ENCODE results near the gene UGT1A7. TPM values are rescaled to one million over a fixed set of nuclear protein-coding genes. Genes with fewer than 3 reads are reported as not detected.

UGT1A7 gene
- total RNA-seq, 2 experiments from 2014 or later: not detected

DNA sequence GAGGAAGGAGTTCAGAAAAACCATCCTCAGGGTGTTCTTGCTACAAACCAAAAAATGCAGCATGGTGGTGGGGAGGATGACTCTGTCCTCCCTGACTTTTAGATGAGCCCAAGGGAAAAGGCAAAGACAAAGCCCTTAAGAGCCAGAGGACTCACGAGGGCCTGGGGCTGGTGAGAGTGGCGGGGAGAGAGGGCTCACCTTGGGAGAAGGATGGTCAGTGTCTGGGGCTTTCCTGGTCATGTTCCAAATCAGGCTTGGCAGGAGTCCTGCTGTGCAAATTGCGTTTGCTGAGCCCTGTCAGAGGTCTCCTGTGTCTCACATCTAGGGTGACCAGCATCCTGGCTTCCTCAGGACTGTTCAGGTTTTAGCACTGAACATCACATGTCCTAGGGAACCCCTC is 83.1 kb downstream of the UGT1A7 start:
- Mint-ChIP-seq H3K4me1 (no peaks in the 10 kb centered on the region), H3K9me3 (no peaks in the 10 kb centered on the region), H3K27me3 (peaks cover 22% of the 10 kb centered on the region), H3K36me3 (ENCODE audit: low read depth) (no peaks in the 10 kb centered on the region), H3K4me3 (no peak overlapping the region), H3K27ac (no peak overlapping the region)
- CTCF ChIA-PET: no interaction called here
- no peak for DNase-seq
- POLR2A ChIA-PET: no interaction called here

DNA sequence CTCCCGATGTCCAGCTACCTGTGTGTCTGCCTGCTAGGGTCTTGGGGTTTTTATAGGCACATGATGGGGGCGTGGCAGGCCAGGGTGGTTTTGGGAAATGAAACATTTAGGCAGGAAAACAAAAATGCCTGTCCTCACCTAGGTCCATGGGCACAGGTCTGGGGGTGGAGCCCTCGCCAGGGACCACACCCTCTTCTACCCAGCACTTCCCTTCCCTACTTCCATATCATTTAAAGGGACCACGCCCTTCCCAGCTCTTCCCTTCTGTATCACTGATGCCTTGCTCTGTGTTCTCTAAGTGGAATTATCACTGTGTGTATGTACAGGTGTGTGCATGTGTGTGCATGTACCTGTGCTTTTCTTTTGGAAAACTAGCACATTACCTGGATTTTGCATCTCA is 84.7 kb downstream of the UGT1A7 start:
- no peak overlapping the region for H3K4me3 Mint-ChIP-seq
- ChIA-PET CTCF (no interaction called here), POLR2A (no interaction called here)
- peaks cover 27% of the 10 kb centered on the region for H3K27me3 Mint-ChIP-seq
- H3K4me1 Mint-ChIP-seq: no peaks in the 10 kb centered on the region
- H3K27ac Mint-ChIP-seq: no peak overlapping the region
- H3K36me3 Mint-ChIP-seq (ENCODE audit: low read depth): no peaks in the 10 kb centered on the region
- no peaks in the 10 kb centered on the region for H3K9me3 Mint-ChIP-seq
- no peak for DNase-seq

DNA sequence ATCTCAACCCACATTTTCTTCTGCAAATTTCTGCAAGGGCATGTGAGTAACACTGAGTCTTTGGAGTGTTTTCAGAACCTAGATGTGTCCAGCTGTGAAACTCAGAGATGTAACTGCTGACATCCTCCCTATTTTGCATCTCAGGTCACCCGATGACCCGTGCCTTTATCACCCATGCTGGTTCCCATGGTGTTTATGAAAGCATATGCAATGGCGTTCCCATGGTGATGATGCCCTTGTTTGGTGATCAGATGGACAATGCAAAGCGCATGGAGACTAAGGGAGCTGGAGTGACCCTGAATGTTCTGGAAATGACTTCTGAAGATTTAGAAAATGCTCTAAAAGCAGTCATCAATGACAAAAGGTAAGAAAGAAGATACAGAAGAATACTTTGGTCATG is 86.4 kb downstream of the UGT1A7 start:
- H3K4me3 Mint-ChIP-seq: no peak overlapping the region
- no peaks in the 10 kb centered on the region for H3K9me3 Mint-ChIP-seq
- no peaks in the 10 kb centered on the region for H3K36me3 Mint-ChIP-seq (ENCODE audit: low read depth)
- DNase-seq: no peak
- no peak overlapping the region for H3K27ac Mint-ChIP-seq
- H3K27me3 Mint-ChIP-seq: peaks cover 25% of the 10 kb centered on the region
- CTCF ChIA-PET: no interaction called here
- POLR2A ChIA-PET: no interaction called here
- no peaks in the 10 kb centered on the region for H3K4me1 Mint-ChIP-seq

DNA sequence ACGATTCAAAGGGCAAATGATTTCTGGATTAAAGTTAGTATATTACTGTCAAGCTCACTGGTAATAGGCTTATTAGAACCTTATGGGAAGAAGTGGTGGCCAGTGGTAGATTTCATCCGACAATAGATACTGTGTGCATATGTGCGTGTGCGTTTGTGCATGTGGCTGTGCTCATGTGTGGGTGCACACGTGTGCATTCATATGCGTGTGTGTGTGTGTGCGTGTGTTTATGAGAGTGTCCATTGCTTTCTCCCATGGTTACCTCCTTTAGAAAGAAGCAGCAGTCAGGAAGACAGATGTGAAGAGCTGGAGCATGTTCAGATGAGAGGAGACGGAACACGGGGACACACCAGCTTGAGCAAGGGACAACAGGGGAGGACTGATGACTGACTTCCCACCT is 87.6 kb downstream of the UGT1A7 start:
- no peaks in the 10 kb centered on the region for H3K9me3 Mint-ChIP-seq
- DNase-seq: no peak
- no peak overlapping the region for H3K4me3 Mint-ChIP-seq
- POLR2A ChIA-PET: no interaction called here
- no peaks in the 10 kb centered on the region for H3K36me3 Mint-ChIP-seq (ENCODE audit: low read depth)
- CTCF ChIA-PET: no interaction called here
- H3K27me3 Mint-ChIP-seq: peaks cover 16% of the 10 kb centered on the region
- H3K27ac Mint-ChIP-seq: no peak overlapping the region
- H3K4me1 Mint-ChIP-seq: no peaks in the 10 kb centered on the region

DNA sequence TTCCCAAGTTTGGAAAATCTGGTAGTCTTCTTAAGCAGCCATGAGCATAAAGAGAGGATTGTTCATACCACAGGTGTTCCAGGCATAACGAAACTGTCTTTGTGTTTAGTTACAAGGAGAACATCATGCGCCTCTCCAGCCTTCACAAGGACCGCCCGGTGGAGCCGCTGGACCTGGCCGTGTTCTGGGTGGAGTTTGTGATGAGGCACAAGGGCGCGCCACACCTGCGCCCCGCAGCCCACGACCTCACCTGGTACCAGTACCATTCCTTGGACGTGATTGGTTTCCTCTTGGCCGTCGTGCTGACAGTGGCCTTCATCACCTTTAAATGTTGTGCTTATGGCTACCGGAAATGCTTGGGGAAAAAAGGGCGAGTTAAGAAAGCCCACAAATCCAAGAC is 90.5 kb downstream of the UGT1A7 start:
- ChIA-PET CTCF (no interaction called here), POLR2A (no interaction called here)
- H3K27me3 Mint-ChIP-seq: peaks cover 14% of the 10 kb centered on the region
- no peaks in the 10 kb centered on the region for H3K4me1 Mint-ChIP-seq
- peaks cover 3% of the 10 kb centered on the region for H3K9me3 Mint-ChIP-seq
- H3K36me3 Mint-ChIP-seq (ENCODE audit: low read depth): no peaks in the 10 kb centered on the region
- no peak overlapping the region for H3K4me3 Mint-ChIP-seq
- H3K27ac Mint-ChIP-seq: no peak overlapping the region
- no peak for DNase-seq

DNA sequence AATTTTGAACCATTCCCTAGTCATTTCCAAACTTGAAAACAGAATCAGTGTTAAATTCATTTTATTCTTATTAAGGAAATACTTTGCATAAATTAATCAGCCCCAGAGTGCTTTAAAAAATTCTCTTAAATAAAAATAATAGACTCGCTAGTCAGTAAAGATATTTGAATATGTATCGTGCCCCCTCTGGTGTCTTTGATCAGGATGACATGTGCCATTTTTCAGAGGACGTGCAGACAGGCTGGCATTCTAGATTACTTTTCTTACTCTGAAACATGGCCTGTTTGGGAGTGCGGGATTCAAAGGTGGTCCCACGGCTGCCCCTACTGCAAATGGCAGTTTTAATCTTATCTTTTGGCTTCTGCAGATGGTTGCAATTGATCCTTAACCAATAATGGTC is 90.9 kb downstream of the UGT1A7 start:
- ChIA-PET POLR2A (no interaction called here), CTCF (no interaction called here)
- H3K9me3 Mint-ChIP-seq: peaks cover 3% of the 10 kb centered on the region
- H3K4me3 Mint-ChIP-seq: no peak overlapping the region
- H3K27me3 Mint-ChIP-seq: peaks cover 13% of the 10 kb centered on the region
- H3K4me1 Mint-ChIP-seq: no peaks in the 10 kb centered on the region
- no peaks in the 10 kb centered on the region for H3K36me3 Mint-ChIP-seq (ENCODE audit: low read depth)
- DNase-seq: no peak
- H3K27ac Mint-ChIP-seq: no peak overlapping the region

DNA sequence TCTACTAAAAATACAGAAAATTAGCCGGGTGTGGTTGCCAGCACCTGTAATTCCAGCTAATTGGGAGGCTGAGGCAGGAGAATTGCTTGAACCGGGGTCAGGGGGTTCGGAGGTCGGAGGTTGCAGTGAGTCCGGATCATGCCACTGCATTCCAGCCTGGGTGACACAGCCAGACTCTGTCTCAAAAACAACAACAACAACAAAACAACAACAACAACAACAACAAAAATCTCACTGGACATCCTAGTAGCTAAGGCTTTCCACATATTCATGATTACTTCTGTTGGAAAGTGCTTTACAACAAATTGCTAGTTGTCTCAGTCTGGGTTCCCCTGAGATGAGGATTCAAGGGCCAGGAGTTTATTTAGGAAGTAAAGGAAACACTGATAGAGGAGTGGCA is 92.2 kb downstream of the UGT1A7 start:
- ChIA-PET CTCF (interaction anchor here (1.3 kb wide), 1 partner anchor 40 kb away, joined by 3 read pairs; no protein-coding TSS in a partner anchor), POLR2A (no interaction called here)
- H3K4me3 Mint-ChIP-seq: no peak overlapping the region
- no peak for DNase-seq
- peaks cover 3% of the 10 kb centered on the region for H3K9me3 Mint-ChIP-seq
- H3K4me1 Mint-ChIP-seq: no peaks in the 10 kb centered on the region
- H3K27me3 Mint-ChIP-seq: peaks cover 10% of the 10 kb centered on the region
- H3K36me3 Mint-ChIP-seq (ENCODE audit: low read depth): no peaks in the 10 kb centered on the region
- no peak overlapping the region for H3K27ac Mint-ChIP-seq

DNA sequence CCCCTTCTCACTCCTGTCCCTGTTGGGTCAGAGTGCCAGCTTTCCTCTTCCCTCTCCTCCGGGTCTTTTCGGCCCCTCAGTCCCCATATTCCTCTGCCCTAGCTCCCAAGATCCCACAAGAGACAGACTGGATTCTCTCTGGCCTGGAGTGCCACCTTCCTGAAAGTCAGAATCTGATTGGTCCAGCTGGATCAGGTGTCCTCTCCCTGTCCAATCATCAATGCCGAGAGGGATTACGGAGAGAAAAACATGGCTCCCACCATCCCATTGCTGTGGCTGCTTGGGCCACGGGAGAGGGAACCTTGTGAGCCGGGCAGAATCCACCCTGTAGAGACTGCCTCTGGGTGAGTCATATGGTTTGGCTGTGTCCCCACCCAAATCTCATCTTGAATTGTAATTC is 93.7 kb downstream of the UGT1A7 start:
- no peaks in the 10 kb centered on the region for H3K36me3 Mint-ChIP-seq (ENCODE audit: low read depth)
- CTCF ChIA-PET: no interaction called here
- peaks cover 8% of the 10 kb centered on the region for H3K27me3 Mint-ChIP-seq
- no peak for DNase-seq
- POLR2A ChIA-PET: no interaction called here
- H3K4me1 Mint-ChIP-seq: no peaks in the 10 kb centered on the region
- no peak overlapping the region for H3K27ac Mint-ChIP-seq
- H3K9me3 Mint-ChIP-seq: peaks cover 3% of the 10 kb centered on the region
- no peak overlapping the region for H3K4me3 Mint-ChIP-seq

DNA sequence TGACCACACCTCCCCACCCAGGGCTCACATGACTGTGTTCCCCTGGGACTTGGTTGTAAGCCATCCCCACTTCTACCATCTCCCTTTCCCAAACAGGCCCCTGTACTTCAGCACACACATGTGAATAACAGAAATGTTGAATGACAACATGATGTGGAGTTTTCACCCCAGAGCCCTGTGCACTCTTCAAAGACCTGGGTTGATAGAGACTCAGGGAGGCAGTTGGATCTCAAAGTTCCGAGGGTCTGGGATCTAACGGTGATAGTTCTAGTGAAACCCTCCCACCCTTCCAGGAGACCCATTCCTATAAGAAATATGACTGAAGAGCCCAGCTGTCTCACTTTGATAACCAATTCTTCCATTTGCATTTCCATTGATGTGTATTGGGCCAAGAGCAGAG is 96.3 kb downstream of the UGT1A7 start, which contains the start of gene MROH2A:
MROH2A (plus strand) TSS at position 301 of the 400 bp plus-strand sequence. CDS start 1,029 bp downstream, outside the sequence.
- ChIA-PET POLR2A (no interaction called here), CTCF (interaction anchor here (0.5 kb wide), 1 partner anchor 239 kb away, joined by 3 read pairs; no protein-coding TSS in a partner anchor)
- Mint-ChIP-seq H3K4me3 (no peak within 1 kb of the TSS), H3K27ac (no peak within 1 kb of the TSS), H3K4me1 (no peaks in the 10 kb centered on the region), H3K36me3 (ENCODE audit: low read depth) (no peaks in the 10 kb centered on the region), H3K27me3 (peaks cover 19% of the 10 kb centered on the region), H3K9me3 (peaks cover 3% of the 10 kb centered on the region)
- no peak for DNase-seq

DNA sequence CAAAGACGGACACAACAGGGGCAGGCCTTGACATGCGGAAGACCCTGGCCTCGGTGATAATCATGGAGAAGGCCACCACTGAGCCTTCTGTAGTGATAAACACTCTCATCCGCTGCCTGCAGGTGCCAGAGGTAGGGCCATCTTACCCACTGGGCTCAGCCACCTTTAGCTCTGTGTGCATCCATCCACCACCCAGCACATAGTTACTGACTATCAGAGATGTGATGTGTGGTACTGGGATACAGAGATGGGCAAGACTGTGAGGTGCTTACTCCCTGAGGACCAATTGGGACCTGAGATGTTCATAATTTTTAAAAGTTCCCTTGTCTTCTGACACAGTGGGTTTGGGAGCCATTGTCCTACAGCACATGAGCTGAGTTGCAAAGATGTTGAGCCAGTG is 98.0 kb downstream of the UGT1A7 start:
- H3K9me3 Mint-ChIP-seq: peaks cover 3% of the 10 kb centered on the region
- H3K27ac Mint-ChIP-seq: no peak overlapping the region
- no peaks in the 10 kb centered on the region for H3K36me3 Mint-ChIP-seq (ENCODE audit: low read depth)
- no peak for DNase-seq
- ChIA-PET CTCF (no interaction called here), POLR2A (no interaction called here)
- H3K4me1 Mint-ChIP-seq: no peaks in the 10 kb centered on the region
- H3K4me3 Mint-ChIP-seq: no peak overlapping the region
- H3K27me3 Mint-ChIP-seq: peaks cover 20% of the 10 kb centered on the region

DNA sequence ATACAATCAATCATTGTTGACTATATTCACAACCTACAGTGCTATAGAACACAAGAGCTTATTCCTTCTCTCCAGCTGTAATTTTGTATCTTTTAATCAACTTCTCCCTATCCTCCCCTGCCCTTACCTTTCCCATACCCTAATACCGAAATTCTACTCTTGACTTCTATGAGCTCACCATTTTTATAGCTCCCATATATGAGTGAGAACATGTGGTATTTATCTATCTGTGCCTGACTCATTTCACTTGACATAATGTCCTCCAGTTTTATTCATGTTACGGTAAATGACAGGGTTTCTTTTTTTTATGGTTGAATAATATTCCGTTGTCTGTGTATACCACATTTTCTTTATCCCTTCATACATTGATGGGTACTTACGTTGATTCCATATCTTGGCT is 99.1 kb downstream of the UGT1A7 start:
- CTCF ChIA-PET: interaction anchor here (1.0 kb wide), 1 partner anchor 25 kb away, joined by 3 read pairs; no protein-coding TSS in a partner anchor
- Mint-ChIP-seq H3K27me3 (peaks cover 18% of the 10 kb centered on the region), H3K36me3 (ENCODE audit: low read depth) (no peaks in the 10 kb centered on the region), H3K27ac (no peak overlapping the region), H3K9me3 (peaks cover 3% of the 10 kb centered on the region), H3K4me3 (no peak overlapping the region), H3K4me1 (no peaks in the 10 kb centered on the region)
- no peak for DNase-seq
- POLR2A ChIA-PET: no interaction called here

DNA sequence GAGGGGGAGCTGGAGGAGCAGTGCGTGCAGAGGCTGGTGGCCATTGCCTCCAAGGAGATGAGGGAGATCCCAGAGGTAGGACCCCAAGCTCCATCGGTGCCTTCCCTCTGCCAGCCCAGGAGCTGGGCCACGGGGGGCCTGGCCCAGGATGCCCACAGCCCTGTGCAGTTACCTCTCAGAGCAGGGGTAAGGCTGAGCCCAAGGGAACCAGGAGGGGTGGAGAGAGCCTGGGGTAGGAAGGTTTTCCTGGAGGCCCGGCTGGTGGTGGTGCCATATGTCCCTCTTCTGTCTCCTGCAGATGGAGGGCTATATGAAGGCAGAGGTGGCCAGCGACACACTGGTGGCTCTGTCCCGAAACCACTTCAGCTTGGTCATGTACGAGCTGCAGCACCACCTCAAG is 107.9 kb downstream of the UGT1A7 start:
- POLR2A ChIA-PET: no interaction called here
- H3K9me3 Mint-ChIP-seq: no peaks in the 10 kb centered on the region
- CTCF ChIA-PET: no interaction called here
- H3K4me1 Mint-ChIP-seq: no peaks in the 10 kb centered on the region
- no peak overlapping the region for H3K27ac Mint-ChIP-seq
- no peaks in the 10 kb centered on the region for H3K27me3 Mint-ChIP-seq
- H3K36me3 Mint-ChIP-seq (ENCODE audit: low read depth): no peaks in the 10 kb centered on the region
- no peak overlapping the region for H3K4me3 Mint-ChIP-seq
- DNase-seq: no peak

DNA sequence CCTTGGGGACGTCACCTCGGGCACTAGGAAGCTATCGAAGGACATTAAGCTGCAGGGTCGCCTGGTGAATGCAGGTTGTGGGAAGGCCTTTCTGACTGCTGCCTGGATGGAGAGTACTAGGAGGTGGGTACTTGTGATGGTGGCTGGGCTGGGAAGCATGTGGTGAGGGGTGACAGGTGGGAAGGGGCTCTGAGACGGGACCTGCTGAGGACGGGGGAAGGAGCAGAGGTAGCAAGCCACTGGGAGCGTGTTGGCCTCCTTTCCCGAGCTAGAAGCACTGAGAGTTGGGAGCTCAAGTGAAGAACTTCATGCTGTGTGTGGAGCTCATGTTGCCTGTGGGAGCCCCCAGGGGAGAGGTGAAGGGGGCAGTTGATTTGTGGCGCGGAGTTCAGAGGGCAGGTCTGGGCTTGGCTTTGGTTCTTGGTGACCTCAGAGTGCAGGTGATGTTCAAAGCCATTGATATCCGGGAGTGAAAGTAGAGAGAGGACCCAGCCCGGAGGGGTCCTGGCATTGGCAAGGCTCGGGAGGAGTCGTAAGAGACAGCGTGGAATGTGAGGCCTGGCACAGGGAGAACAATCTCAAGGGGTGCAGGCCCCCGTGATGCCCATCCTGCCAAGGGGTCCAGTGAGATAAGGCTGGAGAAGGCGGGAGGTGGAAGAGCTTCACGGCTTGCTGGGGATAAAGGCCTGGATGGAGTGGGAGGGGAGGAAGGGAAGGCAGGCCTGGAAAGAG is 109.6 kb downstream of the UGT1A7 start:
- no peak for DNase-seq
- Mint-ChIP-seq H3K9me3 (no peaks in the 10 kb centered on the region), H3K4me3 (no peak overlapping the region), H3K4me1 (no peaks in the 10 kb centered on the region), H3K27ac (no peak overlapping the region), H3K27me3 (no peaks in the 10 kb centered on the region), H3K36me3 (ENCODE audit: low read depth) (no peaks in the 10 kb centered on the region)
- POLR2A ChIA-PET: interaction anchor here (0.6 kb wide), 1 partner anchor 1808 kb away, joined by 4 read pairs; no protein-coding TSS in a partner anchor
- CTCF ChIA-PET: no interaction called here

DNA sequence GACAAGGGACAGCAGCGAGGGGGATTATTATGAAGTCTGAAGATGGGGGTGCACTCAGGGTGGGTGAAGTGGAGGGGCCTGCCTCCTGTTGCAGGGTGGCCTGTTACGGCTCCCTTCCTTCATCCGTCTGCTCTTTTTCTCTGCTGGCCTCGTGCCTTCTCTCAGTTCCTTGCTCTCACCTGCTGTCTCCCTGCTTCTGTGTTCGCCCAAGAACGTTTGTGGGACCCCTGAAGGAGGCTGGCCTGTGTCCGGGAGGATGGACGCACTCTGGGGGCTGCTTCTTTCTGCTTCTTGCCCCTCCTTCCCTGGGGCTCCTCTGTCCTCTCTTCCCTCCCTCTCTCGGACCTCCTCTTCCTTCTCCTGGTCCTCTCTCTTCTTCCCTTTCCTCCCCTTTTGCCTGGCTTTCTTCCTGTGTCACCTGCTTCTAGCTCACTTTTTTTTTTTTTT is 110.2 kb downstream of the UGT1A7 start:
- Mint-ChIP-seq H3K27ac (no peak overlapping the region), H3K36me3 (ENCODE audit: low read depth) (no peaks in the 10 kb centered on the region), H3K4me1 (no peaks in the 10 kb centered on the region), H3K27me3 (no peaks in the 10 kb centered on the region), H3K4me3 (no peak overlapping the region), H3K9me3 (no peaks in the 10 kb centered on the region)
- ChIA-PET CTCF (no interaction called here), POLR2A (no interaction called here)
- no peak for DNase-seq
